ENCODE data around the gene SLC6A1. TPM values are rescaled to one million over a fixed set of nuclear protein-coding genes. Genes with fewer than 3 reads are reported as not detected.

The SLC6A1 gene
- total and polyA plus RNA-seq, 4 donors: 0.87 to 4.5 (median 1.3) TPM

- DNase-seq: no peak
- no peak for ATAC-seq (ENCODE audit: insufficient read depth, low FRiP score)
- no peak for TF ChIP-seq CTCF (IDR thresholded peaks at IDR 0.05; ENCODE audit: control extremely low read depth, extremely low read depth)
- Histone ChIP-seq H3K4me1 (ENCODE audit: control insufficient read depth in 5 of 5, insufficient read depth in 5 of 5, low read length in 5 of 5) (no peaks in the 10 kb centered on the region), H3K4me3 (no peak overlapping the region), H3K9ac (ENCODE audit: insufficient read depth in 1 of 2, low read length in 2 of 2) (no peak overlapping the region), H3K27me3 (ENCODE audit: control insufficient read depth in 3 of 3, insufficient read depth in 3 of 3, low read length in 2 of 3) (peaks cover 0 to 11% (median 0%) of the 10 kb centered on the region in 3 donors), H3K27ac (ENCODE audit: low read depth in 1 of 2, low read length in 1 of 2) (no peak overlapping the region), H3K9me3 (ENCODE audit: control insufficient read depth in 4 of 4, insufficient read depth in 3 of 4, low read length in 3 of 4) (no peaks in the 10 kb centered on the region), H3K36me3 (ENCODE audit: control insufficient read depth in 4 of 4, insufficient read depth in 4 of 4, low read length in 4 of 4) (no peaks in the 10 kb centered on the region)
- WGBS, 2 donors: 69 to 87% methylated on average over 4 of the region's 4 CpGs
These were observed 17.4 kb downstream of the SLC6A1 start for GRCh38 chr3:11009898-11010297.

- H3K9me3 ChIP-seq (ENCODE audit: control insufficient read depth in 4 of 4, insufficient read depth in 3 of 4, low read length in 3 of 4): no peaks in the 10 kb centered on the region
- H3K4me1 ChIP-seq (ENCODE audit: control insufficient read depth in 5 of 5, insufficient read depth in 5 of 5, low read length in 5 of 5): no peaks in the 10 kb centered on the region
- DNase-seq: peak in 2 of 3 donors; percentile 6 to 27
- H3K27me3 ChIP-seq (ENCODE audit: control insufficient read depth in 3 of 3, insufficient read depth in 3 of 3, low read length in 2 of 3): peaks cover 0 to 11% (median 0%) of the 10 kb centered on the region in 3 donors
- 86 to 87% methylated on average over 15 of the region's 15 CpGs for WGBS, 2 donors
- H3K27ac ChIP-seq (ENCODE audit: low read depth in 1 of 2, low read length in 1 of 2): no peak overlapping the region
- H3K9ac ChIP-seq (ENCODE audit: insufficient read depth in 1 of 2, low read length in 2 of 2): no peak overlapping the region
- no peak for ATAC-seq (ENCODE audit: insufficient read depth, low FRiP score)
- H3K4me3 ChIP-seq: no peak overlapping the region
- no peak for TF ChIP-seq CTCF (IDR thresholded peaks at IDR 0.05; ENCODE audit: control extremely low read depth, extremely low read depth)
- no peaks in the 10 kb centered on the region for H3K36me3 ChIP-seq (ENCODE audit: control insufficient read depth in 4 of 4, insufficient read depth in 4 of 4, low read length in 4 of 4)
These were observed 18.0 kb downstream of the SLC6A1 start for GRCh38 chr3:11010426-11011165.

- peaks cover 0 to 4% (median 0%) of the 10 kb centered on the region in 3 donors for H3K27me3 ChIP-seq (ENCODE audit: control insufficient read depth in 3 of 3, insufficient read depth in 3 of 3, low read length in 2 of 3)
- H3K27ac ChIP-seq (ENCODE audit: low read depth in 1 of 2, low read length in 1 of 2): no peak overlapping the region
- DNase-seq (no peak), ATAC-seq (ENCODE audit: insufficient read depth, low FRiP score) (no peak)
- TF ChIP-seq CTCF (IDR thresholded peaks at IDR 0.05; ENCODE audit: control extremely low read depth, extremely low read depth): no peak
- H3K9ac ChIP-seq (ENCODE audit: insufficient read depth in 1 of 2, low read length in 2 of 2): no peak overlapping the region
- no peaks in the 10 kb centered on the region for H3K4me1 ChIP-seq (ENCODE audit: control insufficient read depth in 5 of 5, insufficient read depth in 5 of 5, low read length in 5 of 5)
- no peak overlapping the region for H3K4me3 ChIP-seq
- 96 to 97% methylated on average over 4 of the region's 4 CpGs for WGBS, 2 donors
- H3K36me3 ChIP-seq (ENCODE audit: control insufficient read depth in 4 of 4, insufficient read depth in 4 of 4, low read length in 4 of 4): no peaks in the 10 kb centered on the region
- H3K9me3 ChIP-seq (ENCODE audit: control insufficient read depth in 4 of 4, insufficient read depth in 3 of 4, low read length in 3 of 4): no peaks in the 10 kb centered on the region
These were observed 21.7 kb downstream of the SLC6A1 start for GRCh38 chr3:11014253-11014652.

All from lung (tissue), 12 donors.